ENCODE results near the gene DCBLD1.

- TF ChIP-seq, protein P1, sequence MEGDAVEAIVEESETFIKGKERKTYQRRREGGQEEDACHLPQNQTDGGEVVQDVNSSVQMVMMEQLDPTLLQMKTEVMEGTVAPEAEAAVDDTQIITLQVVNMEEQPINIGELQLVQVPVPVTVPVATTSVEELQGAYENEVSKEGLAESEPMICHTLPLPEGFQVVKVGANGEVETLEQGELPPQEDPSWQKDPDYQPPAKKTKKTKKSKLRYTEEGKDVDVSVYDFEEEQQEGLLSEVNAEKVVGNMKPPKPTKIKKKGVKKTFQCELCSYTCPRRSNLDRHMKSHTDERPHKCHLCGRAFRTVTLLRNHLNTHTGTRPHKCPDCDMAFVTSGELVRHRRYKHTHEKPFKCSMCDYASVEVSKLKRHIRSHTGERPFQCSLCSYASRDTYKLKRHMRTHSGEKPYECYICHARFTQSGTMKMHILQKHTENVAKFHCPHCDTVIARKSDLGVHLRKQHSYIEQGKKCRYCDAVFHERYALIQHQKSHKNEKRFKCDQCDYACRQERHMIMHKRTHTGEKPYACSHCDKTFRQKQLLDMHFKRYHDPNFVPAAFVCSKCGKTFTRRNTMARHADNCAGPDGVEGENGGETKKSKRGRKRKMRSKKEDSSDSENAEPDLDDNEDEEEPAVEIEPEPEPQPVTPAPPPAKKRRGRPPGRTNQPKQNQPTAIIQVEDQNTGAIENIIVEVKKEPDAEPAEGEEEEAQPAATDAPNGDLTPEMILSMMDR (tag by site-specific recombination; IDR thresholded peaks at IDR 0.05) = no peak
- TF ChIP-seq, protein P2, sequence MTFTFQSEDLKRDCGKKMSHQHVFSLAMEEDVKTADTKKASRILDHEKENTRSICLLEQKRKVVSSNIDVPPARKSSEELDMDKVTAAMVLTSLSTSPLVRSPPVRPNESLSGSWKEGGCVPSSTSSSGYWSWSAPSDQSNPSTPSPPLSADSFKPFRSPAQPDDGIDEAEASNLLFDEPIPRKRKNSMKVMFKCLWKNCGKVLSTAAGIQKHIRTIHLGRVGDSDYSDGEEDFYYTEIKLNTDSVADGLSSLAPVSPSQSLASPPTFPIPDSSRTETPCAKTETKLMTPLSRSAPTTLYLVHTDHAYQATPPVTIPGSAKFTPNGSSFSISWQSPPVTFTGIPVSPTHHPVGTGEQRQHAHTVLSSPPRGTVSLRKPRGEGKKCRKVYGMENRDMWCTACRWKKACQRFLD (tag by site-specific recombination; IDR thresholded peaks at IDR 0.05) = no peak
- TF ChIP-seq SP2 (tag by site-specific recombination; IDR thresholded peaks at IDR 0.05) (no peak), ZNF148 (tag by site-specific recombination; IDR thresholded peaks at IDR 0.05; ENCODE audit: borderline replicate concordance) (no peak), ZNF202 (tag by site-specific recombination; IDR thresholded peaks at IDR 0.05; ENCODE audit: borderline replicate concordance) (no peak), ZNF660 (tag by site-specific recombination; IDR thresholded peaks at IDR 0.05) (no peak), MZF1 (tag by site-specific recombination; IDR thresholded peaks at IDR 0.05; ENCODE audit: borderline replicate concordance) (no peak), KLF16 (tag by site-specific recombination; IDR thresholded peaks at IDR 0.05) (no peak), ZNF140 (tag by site-specific recombination; IDR thresholded peaks at IDR 0.05) (no peak), ZNF138 (tag by site-specific recombination; IDR thresholded peaks at IDR 0.05; ENCODE audit: borderline replicate concordance) (no peak), ZNF639 (tag by site-specific recombination; IDR thresholded peaks at IDR 0.05) (no peak), PRDM2 (tag by site-specific recombination; IDR thresholded peaks at IDR 0.05; ENCODE audit: borderline replicate concordance) (no peak)
- TF ChIP-seq, protein P3, sequence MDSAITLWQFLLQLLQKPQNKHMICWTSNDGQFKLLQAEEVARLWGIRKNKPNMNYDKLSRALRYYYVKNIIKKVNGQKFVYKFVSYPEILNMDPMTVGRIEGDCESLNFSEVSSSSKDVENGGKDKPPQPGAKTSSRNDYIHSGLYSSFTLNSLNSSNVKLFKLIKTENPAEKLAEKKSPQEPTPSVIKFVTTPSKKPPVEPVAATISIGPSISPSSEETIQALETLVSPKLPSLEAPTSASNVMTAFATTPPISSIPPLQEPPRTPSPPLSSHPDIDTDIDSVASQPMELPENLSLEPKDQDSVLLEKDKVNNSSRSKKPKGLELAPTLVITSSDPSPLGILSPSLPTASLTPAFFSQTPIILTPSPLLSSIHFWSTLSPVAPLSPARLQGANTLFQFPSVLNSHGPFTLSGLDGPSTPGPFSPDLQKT (IDR thresholded peaks at IDR 0.05; ENCODE audit: borderline replicate concordance, low read depth, low read length) = no peak
Measured at GRCh38 chr6:117512056-117512828, 29.8 kb downstream of the DCBLD1 start.
